ENCODE data around the gene SFMBT1.

DNA sequence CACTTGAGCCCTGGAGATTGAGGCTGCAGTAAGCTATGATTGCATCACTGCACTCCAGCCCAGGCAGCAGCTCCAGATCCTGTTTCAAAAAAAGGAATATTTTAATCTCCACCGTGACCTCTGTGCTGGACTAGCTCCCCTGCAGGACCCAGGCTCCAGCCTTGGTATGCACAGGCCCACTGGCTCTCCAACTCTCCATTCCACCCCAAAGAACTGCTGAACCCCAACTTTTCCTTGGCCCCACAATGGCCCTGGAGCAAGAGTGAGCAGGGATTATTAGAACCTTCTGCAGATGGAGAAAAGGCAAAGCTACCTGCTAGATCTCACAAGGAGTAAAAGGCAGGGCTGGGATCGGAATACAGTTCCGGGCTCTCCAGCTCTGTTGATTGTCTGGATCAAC is 32.8 kb upstream of the SFMBT1 start:
- TF ChIP-seq EZH2 (IDR thresholded peaks at IDR 0.05; ENCODE audit: borderline replicate concordance, low read length): no peak
- TF ChIP-seq, protein P1, sequence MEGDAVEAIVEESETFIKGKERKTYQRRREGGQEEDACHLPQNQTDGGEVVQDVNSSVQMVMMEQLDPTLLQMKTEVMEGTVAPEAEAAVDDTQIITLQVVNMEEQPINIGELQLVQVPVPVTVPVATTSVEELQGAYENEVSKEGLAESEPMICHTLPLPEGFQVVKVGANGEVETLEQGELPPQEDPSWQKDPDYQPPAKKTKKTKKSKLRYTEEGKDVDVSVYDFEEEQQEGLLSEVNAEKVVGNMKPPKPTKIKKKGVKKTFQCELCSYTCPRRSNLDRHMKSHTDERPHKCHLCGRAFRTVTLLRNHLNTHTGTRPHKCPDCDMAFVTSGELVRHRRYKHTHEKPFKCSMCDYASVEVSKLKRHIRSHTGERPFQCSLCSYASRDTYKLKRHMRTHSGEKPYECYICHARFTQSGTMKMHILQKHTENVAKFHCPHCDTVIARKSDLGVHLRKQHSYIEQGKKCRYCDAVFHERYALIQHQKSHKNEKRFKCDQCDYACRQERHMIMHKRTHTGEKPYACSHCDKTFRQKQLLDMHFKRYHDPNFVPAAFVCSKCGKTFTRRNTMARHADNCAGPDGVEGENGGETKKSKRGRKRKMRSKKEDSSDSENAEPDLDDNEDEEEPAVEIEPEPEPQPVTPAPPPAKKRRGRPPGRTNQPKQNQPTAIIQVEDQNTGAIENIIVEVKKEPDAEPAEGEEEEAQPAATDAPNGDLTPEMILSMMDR (IDR thresholded peaks at IDR 0.05; ENCODE audit: low read length): no peak
